Measurements from ENCODE around the gene FOXC1. TPM values are rescaled to one million over a fixed set of nuclear protein-coding genes. Genes with fewer than 3 reads are reported as not detected.
A peak's percentile ranks its signal among the peaks of the same experiment; 100 is the strongest.

Gene FOXC1
- polyA plus RNA-seq, 1 donor, result 0.48 TPM

GRCh38 chr6:1612299-1612973 lies 2.7 kb downstream of the FOXC1 start:
- H3K36me3 ChIP-seq (ENCODE audit: control insufficient read depth, insufficient read depth, low read length), result no peaks in the 10 kb centered on the region
- peak in 1 of 2 donors; percentile 38 for DNase-seq
- H3K4me1 ChIP-seq (ENCODE audit: control insufficient read depth, insufficient read depth, low read length), result peaks cover 17% of the 10 kb centered on the region
- no peak overlapping the region for H3K27ac ChIP-seq (ENCODE audit: low read length)
- H3K4me3 ChIP-seq (ENCODE audit: low read length), result peak overlapping the region; percentile 18
- peaks cover 19% of the 10 kb centered on the region for H3K9me3 ChIP-seq (ENCODE audit: control insufficient read depth, low read depth, low read length)
- H3K27me3 ChIP-seq (ENCODE audit: control insufficient read depth, insufficient read depth, low read length), result peaks cover 86% of the 10 kb centered on the region
- WGBS (ENCODE audit: insufficient coverage, low lambda C conversion rate), result 18% methylated on average over 6 of the region's 10 CpGs

GRCh38 chr6:1612974-1613306 lies 3.2 kb downstream of the FOXC1 start:
- Histone ChIP-seq H3K9me3 (ENCODE audit: control insufficient read depth, low read depth, low read length) (peaks cover 19% of the 10 kb centered on the region), H3K4me3 (ENCODE audit: low read length) (no peak overlapping the region), H3K36me3 (ENCODE audit: control insufficient read depth, insufficient read depth, low read length) (no peaks in the 10 kb centered on the region), H3K27ac (ENCODE audit: low read length) (no peak overlapping the region), H3K4me1 (ENCODE audit: control insufficient read depth, insufficient read depth, low read length) (peaks cover 13% of the 10 kb centered on the region), H3K27me3 (ENCODE audit: control insufficient read depth, insufficient read depth, low read length) (peaks cover 86% of the 10 kb centered on the region)
- DNase-seq, result no peak
- no CpG with 5 or more reads among the region's 7 CpGs for WGBS (ENCODE audit: insufficient coverage, low lambda C conversion rate)

GRCh38 chr6:1613346-1613687 lies 3.6 kb downstream of the FOXC1 start:
- Histone ChIP-seq H3K36me3 (ENCODE audit: control insufficient read depth, insufficient read depth, low read length) (no peaks in the 10 kb centered on the region), H3K27ac (ENCODE audit: low read length) (no peak overlapping the region), H3K4me3 (ENCODE audit: low read length) (no peak overlapping the region), H3K9me3 (ENCODE audit: control insufficient read depth, low read depth, low read length) (peaks cover 20% of the 10 kb centered on the region), H3K4me1 (ENCODE audit: control insufficient read depth, insufficient read depth, low read length) (peaks cover 13% of the 10 kb centered on the region), H3K27me3 (ENCODE audit: control insufficient read depth, insufficient read depth, low read length) (peaks cover 86% of the 10 kb centered on the region)
- 13% methylated on average over 2 of the region's 3 CpGs for WGBS (ENCODE audit: insufficient coverage, low lambda C conversion rate)
- no peak for DNase-seq

- peak in 1 of 2 donors; percentile 29 for DNase-seq
- H3K4me1 ChIP-seq (ENCODE audit: control insufficient read depth, insufficient read depth, low read length), result peaks cover 10% of the 10 kb centered on the region
- WGBS (ENCODE audit: insufficient coverage, low lambda C conversion rate), result no CpG with 5 or more reads among the region's 60 CpGs
- peaks cover 24% of the 10 kb centered on the region for H3K9me3 ChIP-seq (ENCODE audit: control insufficient read depth, low read depth, low read length)
- no peak overlapping the region for H3K27ac ChIP-seq (ENCODE audit: low read length)
- H3K4me3 ChIP-seq (ENCODE audit: low read length), result no peak overlapping the region
- H3K36me3 ChIP-seq (ENCODE audit: control insufficient read depth, insufficient read depth, low read length), result no peaks in the 10 kb centered on the region
- peaks cover 86% of the 10 kb centered on the region for H3K27me3 ChIP-seq (ENCODE audit: control insufficient read depth, insufficient read depth, low read length)
Observed at GRCh38 chr6:1613688-1614447, 4.2 kb downstream of the FOXC1 start.

- peaks cover 27% of the 10 kb centered on the region for H3K9me3 ChIP-seq (ENCODE audit: control insufficient read depth, low read depth, low read length)
- peak in 1 of 2 donors; percentile 57 for DNase-seq
- H3K27ac ChIP-seq (ENCODE audit: low read length), result no peak overlapping the region
- H3K36me3 ChIP-seq (ENCODE audit: control insufficient read depth, insufficient read depth, low read length), result no peaks in the 10 kb centered on the region
- peaks cover 9% of the 10 kb centered on the region for H3K4me1 ChIP-seq (ENCODE audit: control insufficient read depth, insufficient read depth, low read length)
- no peak overlapping the region for H3K4me3 ChIP-seq (ENCODE audit: low read length)
- WGBS (ENCODE audit: insufficient coverage, low lambda C conversion rate), result no CpG with 5 or more reads among the region's 85 CpGs
- H3K27me3 ChIP-seq (ENCODE audit: control insufficient read depth, insufficient read depth, low read length), result peaks cover 87% of the 10 kb centered on the region
Observed at GRCh38 chr6:1614448-1615150, 4.9 kb downstream of the FOXC1 start.

GRCh38 chr6:1615151-1615852 lies 5.6 kb downstream of the FOXC1 start:
- Histone ChIP-seq H3K27ac (ENCODE audit: low read length) (no peak overlapping the region), H3K27me3 (ENCODE audit: control insufficient read depth, insufficient read depth, low read length) (peaks cover 91% of the 10 kb centered on the region), H3K4me3 (ENCODE audit: low read length) (no peak overlapping the region), H3K9me3 (ENCODE audit: control insufficient read depth, low read depth, low read length) (peaks cover 33% of the 10 kb centered on the region), H3K4me1 (ENCODE audit: control insufficient read depth, insufficient read depth, low read length) (peaks cover 10% of the 10 kb centered on the region), H3K36me3 (ENCODE audit: control insufficient read depth, insufficient read depth, low read length) (no peaks in the 10 kb centered on the region)
- WGBS (ENCODE audit: insufficient coverage, low lambda C conversion rate), result 61% methylated on average over 3 of the region's 50 CpGs
- DNase-seq, result peak in 1 of 2 donors; percentile 47

- no peak for DNase-seq
- H3K4me1 ChIP-seq (ENCODE audit: control insufficient read depth, insufficient read depth, low read length), result peaks cover 10% of the 10 kb centered on the region
- whole genome bisulfite sequencing (ENCODE audit: insufficient coverage, low lambda C conversion rate), result 70% methylated on average over 3 of the region's 10 CpGs
- H3K9me3 ChIP-seq (ENCODE audit: control insufficient read depth, low read depth, low read length), result peaks cover 33% of the 10 kb centered on the region
- H3K27ac ChIP-seq (ENCODE audit: low read length), result no peak overlapping the region
- no peak overlapping the region for H3K4me3 ChIP-seq (ENCODE audit: low read length)
- H3K27me3 ChIP-seq (ENCODE audit: control insufficient read depth, insufficient read depth, low read length), result peaks cover 92% of the 10 kb centered on the region
- H3K36me3 ChIP-seq (ENCODE audit: control insufficient read depth, insufficient read depth, low read length), result no peaks in the 10 kb centered on the region
Observed at GRCh38 chr6:1615853-1616420, 6.2 kb downstream of the FOXC1 start.

GRCh38 chr6:1616701-1617463 lies 7.2 kb downstream of the FOXC1 start:
- Histone ChIP-seq H3K27me3 (ENCODE audit: control insufficient read depth, insufficient read depth, low read length) (peaks cover 98% of the 10 kb centered on the region), H3K36me3 (ENCODE audit: control insufficient read depth, insufficient read depth, low read length) (no peaks in the 10 kb centered on the region), H3K4me3 (ENCODE audit: low read length) (no peak overlapping the region), H3K9me3 (ENCODE audit: control insufficient read depth, low read depth, low read length) (peaks cover 37% of the 10 kb centered on the region), H3K27ac (ENCODE audit: low read length) (no peak overlapping the region), H3K4me1 (ENCODE audit: control insufficient read depth, insufficient read depth, low read length) (peaks cover 9% of the 10 kb centered on the region)
- no peak for DNase-seq
- 67% methylated on average over 1 of the region's 11 CpGs for WGBS (ENCODE audit: insufficient coverage, low lambda C conversion rate)

- no peak for DNase-seq
- 57% methylated on average over 5 of the region's 21 CpGs for WGBS (ENCODE audit: insufficient coverage, low lambda C conversion rate)
- Histone ChIP-seq H3K9me3 (ENCODE audit: control insufficient read depth, low read depth, low read length) (peaks cover 37% of the 10 kb centered on the region), H3K36me3 (ENCODE audit: control insufficient read depth, insufficient read depth, low read length) (peaks cover 2% of the 10 kb centered on the region), H3K4me3 (ENCODE audit: low read length) (no peak overlapping the region), H3K27ac (ENCODE audit: low read length) (no peak overlapping the region), H3K4me1 (ENCODE audit: control insufficient read depth, insufficient read depth, low read length) (peaks cover 4% of the 10 kb centered on the region), H3K27me3 (ENCODE audit: control insufficient read depth, insufficient read depth, low read length) (peaks cover 98% of the 10 kb centered on the region)
Observed at GRCh38 chr6:1617466-1618310, 8.0 kb downstream of the FOXC1 start.

Data from large intestine (tissue), 3 donors.